HEK293 (cell line): ENCODE measurements around the gene D2HGDH.

Source experiments
- CTCF ChIP-seq: fragments of 450-650 bp; formaldehyde crosslinking; IDR thresholded peaks from 2 replicates; pipeline ENCODE4 v1.5.1; 2016; ENCODE audit warnings: missing biosample characterization, missing genetic modification characterization
- HIC1 ChIP-seq: fragments of 450-650 bp; formaldehyde crosslinking; IDR thresholded peaks from 2 replicates; pipeline ENCODE4 v1.5.1; 2016; ENCODE audit warnings: missing biosample characterization, missing genetic modification characterization
- ZNF2 ChIP-seq: fragments of 450-650 bp; formaldehyde crosslinking; IDR thresholded peaks from 2 replicates; pipeline ENCODE4 v1.5.1; 2016; ENCODE audit warnings: missing biosample characterization, missing genetic modification characterization
- ZSCAN18 ChIP-seq: fragments of 450-650 bp; formaldehyde crosslinking; IDR thresholded peaks from 2 replicates; pipeline ENCODE4 v1.5.1; 2016; ENCODE audit warnings: missing biosample characterization, missing genetic modification characterization

- TF ChIP-seq CTCF (tag by site-specific recombination): no peak
- no peak for TF ChIP-seq HIC1 (tag by site-specific recombination)
- TF ChIP-seq ZSCAN18 (tag by site-specific recombination): no peak
- no peak for TF ChIP-seq ZNF2
Measured at GRCh38 chr2:241692448-241692847, 42.0 kb upstream of the D2HGDH start.
